ENCODE measurements around the gene ALDOC. TPM values are rescaled to one million over a fixed set of nuclear protein-coding genes. Genes with fewer than 3 reads are reported as not detected.

The ALDOC gene
- total and polyA plus RNA-seq, 10 of the 15 experiments (the other 5 are each of a cell fraction or from before 2014, with no cell fraction given) = 16.0 to 268 (median 78.2) TPM

- whole genome bisulfite sequencing (ENCODE audit: insufficient coverage, insufficient replicate concordance, low lambda C conversion rate, missing lambda C conversion rate) = 41% methylated on average over 15 of the region's 15 CpGs
- H4K20me1 ChIP-seq (ENCODE audit: control insufficient read depth, insufficient read depth) = no peaks in the 10 kb centered on the region
- peaks cover 2% of the 10 kb centered on the region; the same call in 1 of the 2 replicates for H3K4me1 ChIP-seq (ENCODE audit: control insufficient read depth, insufficient read depth, low read length)
- CTCF ChIA-PET = no interaction called here
- H3K36me3 ChIP-seq (ENCODE audit: control insufficient read depth in 2 of 2, insufficient read depth in 2 of 2, low read length in 1 of 2) = no peaks in the 10 kb centered on the region; a peak in 1 of 4 replicates
- no peaks in the 10 kb centered on the region for H3K27me3 ChIP-seq (replicated peaks in 1 of 2; ENCODE audit: control insufficient read depth in 2 of 2, insufficient read depth in 2 of 2, low read length in 1 of 2)
- H3K79me2 ChIP-seq (ENCODE audit: control insufficient read depth, insufficient read depth, low read length) = no peaks in the 10 kb centered on the region
- SMC1A ChIA-PET (ENCODE audit: uncharacterized antibody, unreplicated experiment) = no interaction called here
- H2AFZ ChIP-seq (ENCODE audit: control insufficient read depth, low read depth, low read length) = no peak overlapping the region
- TF ChIP-seq ZNF24 (IDR thresholded peaks at IDR 0.05) = no peak
- no peak for TF ChIP-seq JUND (IDR thresholded peaks at IDR 0.05; ENCODE audit: low read depth, low read length)
- TF ChIP-seq WRNIP1 (IDR thresholded peaks at IDR 0.05; ENCODE audit: borderline replicate concordance, low read depth, low read length) = no peak
- TF ChIP-seq TCF7 (IDR thresholded peaks at IDR 0.05; ENCODE audit: borderline replicate concordance) = no peak
- TF ChIP-seq NFXL1 (IDR thresholded peaks at IDR 0.05; ENCODE audit: borderline replicate concordance) = no peak
- TF ChIP-seq BMI1 (IDR thresholded peaks at IDR 0.05; ENCODE audit: borderline replicate concordance) = no peak
- no peak for TF ChIP-seq SIX5 (IDR thresholded peaks at IDR 0.05; ENCODE audit: low read depth, low read length, severe bottlenecking)
- TF ChIP-seq TAF1 (IDR thresholded peaks at IDR 0.05; ENCODE audit: borderline replicate concordance, low read depth, low read length) = no peak
- no peak for TF ChIP-seq EP300 (IDR thresholded peaks at IDR 0.05; ENCODE audit: borderline replicate concordance in 1 of 2, control insufficient read depth in 1 of 2, low read depth in 2 of 2, low read length in 2 of 2)
- TF ChIP-seq ZNF274 (IDR thresholded peaks at IDR 0.05; ENCODE audit: insufficient read depth, insufficient read length) = no peak
- no peak for TF ChIP-seq RAD51 (IDR thresholded peaks at IDR 0.05)
- TF ChIP-seq POLR2A (IDR thresholded peaks at IDR 0.05; ENCODE audit: low read depth, low read length) = no peak
- TF ChIP-seq ZNF207 (IDR thresholded peaks at IDR 0.05; ENCODE audit: borderline replicate concordance) = no peak
- FAIRE-seq = no peak
- H3K9ac ChIP-seq (ENCODE audit: control insufficient read depth, insufficient read depth, low read length) = no peak overlapping the region
- RAD21 ChIA-PET (ENCODE audit: unreplicated experiment) = no interaction called here
- H3K27ac ChIP-seq (ENCODE audit: control insufficient read depth, insufficient read depth) = no peak overlapping the region
- DNase-seq (ENCODE audit: low read depth, low spot score) = no peak
- no peak for ATAC-seq
- POLR2A ChIA-PET = no interaction called here
- no peak overlapping the region for H3K4me2 ChIP-seq (ENCODE audit: control insufficient read depth, insufficient read depth)
- in situ Hi-C loops (cut with MboI) (no loop called here), intact Hi-C loops (cut with micrococcal nuclease; ENCODE audit: unreplicated experiment) (no loop called here)
- no peak overlapping the region for H3K4me3 ChIP-seq
- no TSS peak for BruUV-seq (replicated peaks)
- no peaks in the 10 kb centered on the region for H3K9me3 ChIP-seq (replicated peaks; ENCODE audit: control insufficient read depth, insufficient read depth, low read length)
These were observed 52.8 kb downstream of the ALDOC start for GRCh38 chr17:28523876-28524275.
